Measurements from ENCODE around the gene ITGB7. TPM values are rescaled to one million over a fixed set of nuclear protein-coding genes. Genes with fewer than 3 reads are reported as not detected.

ITGB7 gene, protein sequence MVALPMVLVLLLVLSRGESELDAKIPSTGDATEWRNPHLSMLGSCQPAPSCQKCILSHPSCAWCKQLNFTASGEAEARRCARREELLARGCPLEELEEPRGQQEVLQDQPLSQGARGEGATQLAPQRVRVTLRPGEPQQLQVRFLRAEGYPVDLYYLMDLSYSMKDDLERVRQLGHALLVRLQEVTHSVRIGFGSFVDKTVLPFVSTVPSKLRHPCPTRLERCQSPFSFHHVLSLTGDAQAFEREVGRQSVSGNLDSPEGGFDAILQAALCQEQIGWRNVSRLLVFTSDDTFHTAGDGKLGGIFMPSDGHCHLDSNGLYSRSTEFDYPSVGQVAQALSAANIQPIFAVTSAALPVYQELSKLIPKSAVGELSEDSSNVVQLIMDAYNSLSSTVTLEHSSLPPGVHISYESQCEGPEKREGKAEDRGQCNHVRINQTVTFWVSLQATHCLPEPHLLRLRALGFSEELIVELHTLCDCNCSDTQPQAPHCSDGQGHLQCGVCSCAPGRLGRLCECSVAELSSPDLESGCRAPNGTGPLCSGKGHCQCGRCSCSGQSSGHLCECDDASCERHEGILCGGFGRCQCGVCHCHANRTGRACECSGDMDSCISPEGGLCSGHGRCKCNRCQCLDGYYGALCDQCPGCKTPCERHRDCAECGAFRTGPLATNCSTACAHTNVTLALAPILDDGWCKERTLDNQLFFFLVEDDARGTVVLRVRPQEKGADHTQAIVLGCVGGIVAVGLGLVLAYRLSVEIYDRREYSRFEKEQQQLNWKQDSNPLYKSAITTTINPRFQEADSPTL
- 49.8 TPM for total RNA-seq

DNA sequence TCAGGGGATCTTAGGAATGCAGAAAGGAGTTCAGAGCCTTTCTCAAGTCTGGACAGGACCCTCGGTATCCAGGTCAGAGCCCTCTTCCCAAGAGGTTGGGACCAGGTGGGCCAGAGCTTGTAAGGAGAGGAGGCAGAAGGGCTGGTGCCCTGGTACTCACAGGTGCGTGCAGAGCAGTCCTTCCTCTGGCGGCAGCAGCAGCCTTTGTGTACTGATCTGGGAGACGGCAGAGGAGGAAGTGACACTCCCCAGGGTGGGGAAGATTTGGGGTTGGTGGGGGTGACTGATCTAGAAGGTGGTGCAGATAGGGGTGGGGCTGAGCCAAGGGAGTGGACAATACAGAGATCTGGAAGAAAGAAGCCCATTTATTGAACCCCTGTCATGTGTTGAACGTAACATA is at the start of gene ITGB7:
Gene ITGB7 (minus strand): TSS at position 210 of the 400 bp plus-strand sequence. CDS start 6,808 bp downstream, outside the sequence.
- Histone ChIP-seq H3K27me3 (ENCODE audit: insufficient read depth, low read length) (no peaks in the 10 kb centered on the region), H3K4me1 (ENCODE audit: insufficient read depth, low read length) (peaks cover 82% of the 10 kb centered on the region), H3K4me3 (ENCODE audit: low read length) (peak within 1 kb of the TSS; percentile 54), H3K9me3 (ENCODE audit: low read depth, low read length) (no peaks in the 10 kb centered on the region)

DNA sequence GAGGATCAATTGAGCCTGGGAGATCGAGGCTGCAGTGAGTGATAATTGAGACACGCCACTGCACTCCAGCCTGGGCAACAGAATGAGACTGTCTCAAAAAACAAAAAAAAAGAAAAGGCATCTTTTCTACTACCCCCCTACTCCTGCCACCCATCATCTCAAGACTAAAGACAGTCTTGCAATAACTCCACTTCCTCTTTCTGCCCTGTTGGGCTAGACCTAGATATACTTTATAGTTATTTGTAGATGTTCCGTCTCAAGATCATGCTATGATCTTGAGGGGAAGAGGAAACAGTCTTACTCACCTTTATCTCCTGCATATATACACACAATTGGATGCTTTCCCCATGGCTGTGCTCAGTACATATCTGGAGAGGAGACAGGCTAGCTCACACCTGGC is 48.9 kb upstream of the ITGB7 start:
- Histone ChIP-seq H3K4me3 (ENCODE audit: low read length) (no peak overlapping the region), H3K9me3 (ENCODE audit: low read depth, low read length) (no peaks in the 10 kb centered on the region), H3K4me1 (ENCODE audit: insufficient read depth, low read length) (peaks cover 52% of the 10 kb centered on the region), H3K27me3 (ENCODE audit: insufficient read depth, low read length) (no peaks in the 10 kb centered on the region)

DNA sequence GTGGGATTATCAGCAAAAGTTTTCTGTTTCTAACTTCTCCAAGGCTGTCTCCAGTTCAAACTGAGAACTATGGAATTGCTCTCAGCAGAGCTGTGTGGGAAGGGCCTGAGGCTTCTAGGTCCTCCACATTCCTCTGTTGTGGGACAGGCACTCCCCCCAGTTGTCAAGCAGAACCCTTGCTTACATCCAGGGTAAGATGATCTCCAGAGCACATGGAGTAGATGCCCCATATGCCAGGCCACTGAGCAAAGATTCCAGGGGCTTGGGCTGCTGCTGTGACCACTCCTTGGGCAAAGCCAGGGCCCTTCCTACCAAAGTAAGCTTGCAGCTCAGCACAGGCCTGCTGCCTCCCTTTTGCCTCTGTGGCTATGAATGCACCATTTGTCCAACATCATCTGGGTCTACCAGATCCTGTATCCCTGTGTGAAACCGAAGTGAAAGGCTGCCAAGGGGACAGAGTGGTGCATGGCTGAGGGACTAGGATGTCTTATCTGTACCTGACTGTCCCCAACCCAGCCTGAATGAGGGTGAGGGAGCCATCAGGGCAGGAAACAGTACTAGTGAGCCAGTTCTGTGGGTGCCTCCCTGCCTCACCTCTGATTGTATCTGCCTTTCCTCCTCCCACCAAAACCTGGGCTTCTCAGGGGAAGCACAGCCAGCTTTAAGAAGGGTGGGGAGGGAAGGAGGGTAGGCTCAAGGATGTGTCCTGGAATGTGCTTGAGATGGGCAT is 47.9 kb upstream of the ITGB7 start:
- no peaks in the 10 kb centered on the region for H3K9me3 ChIP-seq (ENCODE audit: low read depth, low read length)
- no peak overlapping the region for H3K4me3 ChIP-seq (ENCODE audit: low read length)
- no peaks in the 10 kb centered on the region for H3K27me3 ChIP-seq (ENCODE audit: insufficient read depth, low read length)
- H3K4me1 ChIP-seq (ENCODE audit: insufficient read depth, low read length): peaks cover 52% of the 10 kb centered on the region

DNA sequence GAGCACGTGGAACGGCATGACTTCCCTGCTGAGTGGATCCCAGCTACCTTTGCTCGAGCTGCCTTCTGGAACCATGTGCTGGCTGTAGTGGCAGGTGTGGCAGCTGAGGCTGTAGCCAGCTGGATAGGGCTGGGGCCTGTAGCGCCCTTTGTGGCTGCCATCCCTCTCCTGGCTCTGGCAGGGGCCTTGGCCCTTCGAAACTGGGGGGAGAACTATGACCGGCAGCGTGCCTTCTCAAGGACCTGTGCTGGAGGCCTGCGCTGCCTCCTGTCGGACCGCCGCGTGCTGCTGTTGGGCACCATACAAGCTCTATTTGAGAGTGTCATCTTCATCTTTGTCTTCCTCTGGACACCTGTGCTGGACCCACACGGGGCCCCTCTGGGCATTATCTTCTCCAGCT is 46.2 kb upstream of the ITGB7 start:
- no peak overlapping the region for H3K4me3 ChIP-seq (ENCODE audit: low read length)
- H3K27me3 ChIP-seq (ENCODE audit: insufficient read depth, low read length): no peaks in the 10 kb centered on the region
- H3K4me1 ChIP-seq (ENCODE audit: insufficient read depth, low read length): peaks cover 48% of the 10 kb centered on the region

DNA sequence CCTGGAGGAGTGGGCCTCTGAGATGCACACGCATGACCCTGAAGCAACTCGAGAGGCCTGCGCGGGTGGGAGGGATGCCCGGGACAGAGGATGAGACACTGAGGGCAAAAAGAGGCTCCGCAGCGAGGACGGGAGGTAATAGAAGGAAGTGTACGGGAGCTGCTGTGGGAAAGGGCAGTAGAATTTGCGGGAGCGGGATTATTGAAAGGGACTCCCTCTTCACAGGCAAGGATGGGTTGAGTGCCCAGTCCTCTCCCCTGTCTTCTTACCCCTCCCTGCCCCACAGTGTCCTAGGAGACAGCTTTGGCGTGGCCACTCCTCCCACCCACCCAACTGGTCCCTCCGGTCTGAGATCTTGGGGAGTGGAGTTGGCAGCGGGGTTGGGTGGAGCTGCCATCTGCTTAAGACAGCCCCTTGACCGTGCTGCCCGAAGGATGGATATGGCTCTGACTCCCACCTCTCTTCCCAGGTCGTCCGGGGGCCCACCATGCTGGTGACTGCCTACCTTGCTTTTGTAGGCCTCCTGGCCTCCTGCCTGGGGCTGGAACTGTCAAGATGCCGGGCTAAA is 45.4 kb upstream of the ITGB7 start:
- H3K27me3 ChIP-seq (ENCODE audit: insufficient read depth, low read length): no peaks in the 10 kb centered on the region
- no peaks in the 10 kb centered on the region for H3K9me3 ChIP-seq (ENCODE audit: low read depth, low read length)
- peaks cover 48% of the 10 kb centered on the region for H3K4me1 ChIP-seq (ENCODE audit: insufficient read depth, low read length)
- peak overlapping the region; percentile 85 for H3K4me3 ChIP-seq (ENCODE audit: low read length)

More for the DNA sequence above, 46.2 kb upstream of the ITGB7 start:
- H3K9me3 ChIP-seq (ENCODE audit: low read depth, low read length): no peaks in the 10 kb centered on the region

DNA sequence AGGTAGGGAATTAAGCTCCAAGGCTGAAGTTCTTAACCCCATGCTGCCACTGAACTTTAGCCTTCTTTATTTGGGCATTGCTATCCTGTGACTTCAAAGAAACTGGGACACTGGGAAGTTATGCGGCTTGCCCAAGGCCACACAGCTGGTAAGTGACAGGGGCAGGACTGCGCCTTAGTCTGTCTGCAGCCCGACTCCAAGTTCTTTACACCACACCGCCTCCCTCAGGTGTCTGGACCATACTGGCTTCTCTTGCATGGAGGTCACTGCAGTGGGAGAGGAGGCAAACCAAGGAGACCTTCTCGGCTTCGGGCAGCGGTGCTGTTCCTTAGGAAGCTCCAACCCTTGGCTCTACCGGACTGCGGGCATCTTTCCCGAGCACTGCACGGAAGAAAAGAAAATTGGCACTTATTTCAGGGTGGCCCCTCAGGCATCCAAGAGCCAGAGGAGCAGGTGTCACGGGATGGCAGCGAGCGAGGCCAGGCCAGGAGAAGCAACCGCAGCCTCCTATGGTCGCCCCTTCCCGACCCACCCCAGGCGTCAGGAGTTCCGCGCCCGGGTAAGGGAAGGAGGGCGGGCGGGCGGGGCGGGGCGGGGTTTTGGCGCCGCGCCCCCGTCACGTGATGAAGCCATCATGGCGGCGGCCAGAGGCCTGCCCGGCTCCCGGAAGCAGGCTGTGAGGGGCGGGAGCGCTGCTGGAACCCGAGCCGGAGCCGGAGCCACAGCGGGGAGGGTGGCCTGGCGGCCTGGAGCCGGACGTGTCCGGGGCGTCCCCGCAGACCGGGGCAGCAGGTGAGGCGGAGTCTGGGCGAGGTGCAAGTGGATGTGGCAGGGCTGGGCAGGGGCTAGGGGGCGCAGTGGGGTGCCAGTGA is 44.7 kb upstream of the ITGB7 start:
- Histone ChIP-seq H3K27me3 (ENCODE audit: insufficient read depth, low read length) (no peaks in the 10 kb centered on the region), H3K4me3 (ENCODE audit: low read length) (peak overlapping the region; percentile 85), H3K4me1 (ENCODE audit: insufficient read depth, low read length) (peaks cover 47% of the 10 kb centered on the region), H3K9me3 (ENCODE audit: low read depth, low read length) (no peaks in the 10 kb centered on the region)

DNA sequence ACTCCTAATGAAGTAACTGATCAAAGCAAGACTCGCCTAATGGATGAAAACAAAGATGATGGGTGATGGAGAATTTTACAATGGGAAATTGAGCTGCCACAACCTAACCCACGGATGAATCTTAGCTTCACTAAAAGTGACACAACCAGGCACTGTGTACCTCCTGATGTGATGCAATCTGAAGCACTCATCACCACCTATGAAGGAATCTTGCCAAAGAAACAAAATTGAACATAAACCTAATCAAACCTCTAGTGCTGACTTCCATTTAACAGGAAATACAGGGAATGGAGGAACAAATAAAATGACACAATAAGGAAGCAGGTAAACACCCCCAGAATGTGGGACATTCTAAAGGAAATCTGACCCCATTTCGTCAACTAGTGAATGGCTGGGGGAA is 38.2 kb upstream of the ITGB7 start:
- Histone ChIP-seq H3K4me3 (ENCODE audit: low read length) (no peak overlapping the region), H3K27me3 (ENCODE audit: insufficient read depth, low read length) (no peaks in the 10 kb centered on the region), H3K4me1 (ENCODE audit: insufficient read depth, low read length) (no peaks in the 10 kb centered on the region), H3K9me3 (ENCODE audit: low read depth, low read length) (no peaks in the 10 kb centered on the region)

DNA sequence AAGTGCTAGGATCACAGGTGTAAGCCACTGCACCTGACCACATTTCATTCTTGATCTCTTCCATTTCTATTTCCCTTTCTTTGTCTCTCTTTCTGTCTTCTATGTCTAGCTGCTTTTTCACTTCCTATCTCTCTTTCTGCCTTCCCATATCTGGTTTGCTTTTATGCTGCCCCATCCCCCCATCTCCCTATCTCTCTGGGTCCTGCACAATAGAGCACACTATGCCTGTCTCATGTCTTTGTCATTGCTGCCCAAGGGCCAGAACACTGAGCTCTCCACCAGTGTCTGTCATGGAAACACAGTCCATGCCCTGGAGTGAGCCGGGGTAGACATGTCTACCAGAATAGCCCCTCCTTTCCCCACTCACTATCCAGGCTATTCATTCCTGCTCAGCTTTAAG is 37.3 kb upstream of the ITGB7 start:
- Histone ChIP-seq H3K4me1 (ENCODE audit: insufficient read depth, low read length) (no peaks in the 10 kb centered on the region), H3K9me3 (ENCODE audit: low read depth, low read length) (no peaks in the 10 kb centered on the region), H3K4me3 (ENCODE audit: low read length) (no peak overlapping the region), H3K27me3 (ENCODE audit: insufficient read depth, low read length) (no peaks in the 10 kb centered on the region)

DNA sequence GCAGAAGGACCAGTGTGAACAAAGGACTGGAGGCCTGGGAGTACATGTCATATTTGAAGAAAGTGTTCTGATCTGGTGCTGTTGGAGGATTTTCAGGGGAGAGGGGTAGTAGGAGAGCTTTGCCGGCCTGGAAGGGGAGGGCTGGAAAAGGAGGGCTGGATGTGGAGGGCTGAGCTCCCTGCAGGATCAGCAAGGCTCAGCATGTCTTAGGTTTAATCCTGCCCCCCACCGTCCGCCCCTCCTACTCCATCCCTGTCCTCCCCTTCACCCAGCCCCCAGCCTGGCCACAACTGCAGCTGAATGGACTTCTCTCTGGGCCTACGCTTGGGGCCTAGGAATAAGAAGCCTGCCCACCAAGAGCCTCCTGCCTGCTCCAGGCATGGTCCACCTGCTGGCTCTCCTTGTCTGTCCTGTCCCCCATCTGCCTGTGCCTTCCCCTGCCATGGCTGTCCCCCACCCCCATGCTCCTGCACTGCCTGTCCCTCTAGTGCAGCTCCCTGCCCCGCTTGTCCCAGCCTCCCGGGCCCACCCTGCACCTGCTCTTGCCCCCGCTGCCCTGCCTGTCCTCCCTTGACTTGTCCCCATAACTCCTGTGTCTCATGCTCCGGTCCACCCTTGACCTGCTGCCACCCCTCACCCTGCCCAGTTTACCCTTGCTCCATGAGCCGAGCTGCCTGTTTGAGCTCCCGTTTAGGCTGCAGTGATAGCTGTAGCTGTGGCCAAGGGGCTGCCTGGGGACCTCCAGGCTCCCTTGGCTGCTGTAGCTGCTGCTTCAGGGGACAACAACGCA is 34.8 kb upstream of the ITGB7 start:
- Histone ChIP-seq H3K9me3 (ENCODE audit: low read depth, low read length) (no peaks in the 10 kb centered on the region), H3K4me3 (ENCODE audit: low read length) (no peak overlapping the region), H3K4me1 (ENCODE audit: insufficient read depth, low read length) (peaks cover 4% of the 10 kb centered on the region), H3K27me3 (ENCODE audit: insufficient read depth, low read length) (no peaks in the 10 kb centered on the region)

DNA sequence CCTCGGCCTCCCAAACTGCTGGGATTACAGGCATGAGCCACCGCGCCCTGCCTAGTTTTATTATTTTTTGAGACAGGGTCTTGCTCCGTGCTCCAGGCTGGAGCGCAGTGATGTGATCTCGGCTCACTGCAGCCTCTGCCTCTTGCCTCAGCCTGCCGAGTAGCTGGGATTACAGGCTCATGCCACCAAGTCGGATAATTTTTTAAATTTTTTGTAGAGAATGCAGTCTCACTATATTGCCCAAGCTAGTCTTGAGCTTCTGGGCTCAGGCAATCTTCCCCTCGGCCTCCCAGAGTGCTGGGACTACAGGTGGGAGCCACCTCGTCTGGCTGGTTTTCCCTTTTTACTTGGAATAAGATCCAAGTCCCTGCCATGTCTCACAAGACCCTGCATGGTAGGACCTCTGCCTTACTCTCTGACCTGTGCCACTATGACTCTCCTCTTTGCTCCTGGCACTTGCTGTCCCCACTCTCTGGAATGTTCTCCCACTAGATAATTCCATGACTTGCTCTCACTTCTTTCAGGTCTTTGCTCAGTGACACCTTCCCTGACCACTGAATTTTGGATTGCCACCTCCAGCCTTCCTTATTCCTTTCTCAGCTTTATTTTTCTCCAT is 32.7 kb upstream of the ITGB7 start:
- no peak overlapping the region for H3K4me3 ChIP-seq (ENCODE audit: low read length)
- H3K9me3 ChIP-seq (ENCODE audit: low read depth, low read length): no peaks in the 10 kb centered on the region
- no peaks in the 10 kb centered on the region for H3K27me3 ChIP-seq (ENCODE audit: insufficient read depth, low read length)
- H3K4me1 ChIP-seq (ENCODE audit: insufficient read depth, low read length): peaks cover 18% of the 10 kb centered on the region

DNA sequence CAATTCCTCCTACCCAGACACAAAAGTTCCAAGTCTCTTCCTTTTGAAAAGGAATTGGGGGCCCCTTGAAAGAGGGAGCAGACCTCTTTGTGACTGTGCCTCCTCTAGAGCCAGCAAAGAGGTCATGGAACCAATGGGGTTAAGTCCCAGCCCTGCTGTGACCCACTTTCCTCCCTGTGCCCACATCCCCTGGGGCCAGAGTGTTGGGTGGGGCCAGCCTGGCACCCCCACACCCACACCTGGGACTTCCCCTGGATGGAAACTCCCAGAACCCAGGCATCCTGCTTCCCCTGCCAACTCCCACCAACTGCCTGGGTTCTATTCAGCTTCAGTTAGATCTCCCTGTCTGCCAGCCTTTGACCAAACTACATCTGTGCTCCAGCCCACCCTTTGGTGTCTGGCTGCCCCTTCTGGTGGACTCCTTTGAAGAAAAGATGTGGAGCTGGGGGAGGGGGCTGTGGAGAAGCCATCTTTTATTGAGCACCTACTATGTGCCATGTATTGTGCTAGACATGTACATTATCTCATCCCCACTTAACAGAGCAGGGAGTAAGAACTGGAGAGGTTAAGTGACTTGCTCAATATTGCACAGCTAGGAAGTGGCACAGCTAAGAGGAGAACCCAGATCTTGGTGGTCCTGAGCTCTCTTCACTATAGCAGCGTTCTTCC is 29.5 kb upstream of the ITGB7 start:
- H3K4me3 ChIP-seq (ENCODE audit: low read length): no peak overlapping the region
- no peaks in the 10 kb centered on the region for H3K9me3 ChIP-seq (ENCODE audit: low read depth, low read length)
- no peaks in the 10 kb centered on the region for H3K27me3 ChIP-seq (ENCODE audit: insufficient read depth, low read length)
- H3K4me1 ChIP-seq (ENCODE audit: insufficient read depth, low read length): peaks cover 40% of the 10 kb centered on the region

DNA sequence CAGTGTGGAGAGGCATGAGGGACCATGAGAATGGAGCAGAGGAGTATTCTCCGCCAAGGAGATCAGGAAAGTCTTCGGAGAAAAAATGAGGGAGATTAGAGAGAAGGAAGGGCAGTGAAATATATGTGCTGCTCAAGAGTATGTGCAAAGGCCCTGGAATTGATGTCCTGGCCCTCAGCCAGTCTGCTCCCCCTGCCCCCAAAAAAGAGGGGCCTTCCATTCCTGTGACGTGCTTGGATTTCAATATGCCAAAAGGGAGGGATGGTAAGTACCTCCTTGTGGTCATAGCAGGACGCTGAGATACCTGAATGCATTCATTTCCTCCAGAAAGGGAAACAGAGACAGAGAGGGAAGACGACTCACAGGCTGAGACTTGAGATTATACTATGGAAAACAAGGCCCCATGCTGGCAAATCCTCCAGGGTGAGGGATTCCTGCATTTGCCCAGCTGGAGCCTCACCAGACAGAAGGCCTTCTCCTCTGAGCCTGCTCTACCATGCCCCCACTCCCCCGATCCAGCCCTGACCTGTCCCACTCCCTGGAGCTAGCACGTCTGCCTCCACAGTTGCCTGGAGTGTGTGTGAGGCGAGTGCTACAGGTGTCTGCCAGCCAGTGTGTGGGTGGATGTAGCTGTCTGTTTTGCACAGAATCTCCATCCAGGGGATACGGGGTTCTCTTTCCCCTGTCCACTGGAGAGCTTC is 28.8 kb upstream of the ITGB7 start:
- Histone ChIP-seq H3K4me3 (ENCODE audit: low read length) (no peak overlapping the region), H3K4me1 (ENCODE audit: insufficient read depth, low read length) (peaks cover 44% of the 10 kb centered on the region), H3K27me3 (ENCODE audit: insufficient read depth, low read length) (no peaks in the 10 kb centered on the region), H3K9me3 (ENCODE audit: low read depth, low read length) (no peaks in the 10 kb centered on the region)

All from mononuclear cell (primary cell).